Activated naive CD8-positive, alpha-beta T cell treated with anti-CD3 and anti-CD28 coated beads for 36 hours (primary cell): Measurements from ENCODE around the gene AVPR1A. TPM values are rescaled to one million over a fixed set of nuclear protein-coding genes. Genes with fewer than 3 reads are reported as not detected.

ENCODE experiments used
- DNase-seq: peaks from one replicate; pipeline ENCODE4 v3.0.0; 2021
- H3K27ac Mint-ChIP-seq: one replicate; pipeline ENCODE4 v1.8.0; 2022; ENCODE audit warnings: mild to moderate bottlenecking, moderate library complexity, mixed read lengths
- H3K27me3 Mint-ChIP-seq: one replicate; pipeline ENCODE4 v1.8.0; 2022; ENCODE audit warnings: mild to moderate bottlenecking, mixed read lengths
- H3K36me3 Mint-ChIP-seq: one replicate; pipeline ENCODE4 v1.8.0; 2021; ENCODE audit warnings: mild to moderate bottlenecking, mixed read lengths
- H3K4me1 Mint-ChIP-seq: one replicate; pipeline ENCODE4 v1.8.0; 2021; ENCODE audit warnings: mixed read lengths
- H3K4me3 Mint-ChIP-seq: one replicate; pipeline ENCODE4 v1.8.0; 2022; ENCODE audit warnings: mild to moderate bottlenecking, moderate library complexity, mixed read lengths
- H3K9me3 Mint-ChIP-seq: one replicate; pipeline ENCODE4 v1.8.0; 2022; ENCODE audit warnings: mixed read lengths
- total RNA-seq, 2 experiments: library from RNA; stranded (reverse); gene quantifications; one replicate each; pipeline ENCODE4 v1.2.3, GENCODE V29; 2021

The AVPR1A gene
- total RNA-seq, 2 experiments from 2014 or later, result not detected

DNA sequence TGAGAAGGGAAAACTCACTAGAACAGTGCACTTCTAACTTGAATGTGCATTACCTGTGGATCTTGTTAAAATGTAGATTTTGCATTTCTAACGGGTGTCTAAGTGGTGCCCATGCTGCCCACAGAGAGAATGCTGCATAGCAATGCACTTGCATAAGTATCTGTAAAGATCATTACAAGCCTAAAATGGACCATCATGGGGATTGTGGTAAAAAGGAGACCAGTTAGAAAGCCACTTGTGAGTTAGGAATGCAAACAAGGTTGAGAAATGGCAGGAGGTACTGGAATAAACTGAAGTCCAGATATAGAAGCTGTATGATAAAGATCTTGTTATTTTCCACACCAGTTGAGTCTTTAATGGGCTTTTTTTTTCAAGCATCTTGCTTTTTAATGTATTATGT lies 18.8 kb downstream of the AVPR1A start:
- Mint-ChIP-seq H3K4me3 (no peak overlapping the region), H3K4me1 (no peaks in the 10 kb centered on the region), H3K9me3 (no peaks in the 10 kb centered on the region), H3K27me3 (no peaks in the 10 kb centered on the region), H3K36me3 (no peaks in the 10 kb centered on the region), H3K27ac (no peak overlapping the region)
- no peak for DNase-seq

DNA sequence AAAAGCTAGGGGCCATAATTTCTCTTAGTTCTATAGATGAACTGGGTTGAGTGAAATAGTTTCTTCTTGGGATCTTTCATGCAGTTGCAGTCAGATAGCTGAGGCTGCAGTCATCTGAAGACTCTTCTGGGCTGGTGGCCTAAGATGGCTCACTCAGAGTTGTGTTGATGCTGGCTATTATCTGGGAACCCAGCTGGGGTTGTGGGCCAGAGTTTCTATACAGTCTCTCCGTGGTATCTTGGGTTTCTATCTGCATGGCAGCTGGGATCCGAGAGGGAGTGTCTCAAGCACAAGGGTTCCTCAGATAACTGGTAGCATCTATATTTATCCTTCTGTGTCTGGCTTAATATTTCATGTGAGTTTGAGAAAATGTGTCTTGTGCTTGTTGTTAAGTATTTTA lies 21.1 kb downstream of the AVPR1A start:
- Mint-ChIP-seq H3K4me1 (no peaks in the 10 kb centered on the region), H3K36me3 (no peaks in the 10 kb centered on the region), H3K27me3 (no peaks in the 10 kb centered on the region), H3K9me3 (no peaks in the 10 kb centered on the region), H3K4me3 (no peak overlapping the region), H3K27ac (no peak overlapping the region)
- DNase-seq, result no peak

DNA sequence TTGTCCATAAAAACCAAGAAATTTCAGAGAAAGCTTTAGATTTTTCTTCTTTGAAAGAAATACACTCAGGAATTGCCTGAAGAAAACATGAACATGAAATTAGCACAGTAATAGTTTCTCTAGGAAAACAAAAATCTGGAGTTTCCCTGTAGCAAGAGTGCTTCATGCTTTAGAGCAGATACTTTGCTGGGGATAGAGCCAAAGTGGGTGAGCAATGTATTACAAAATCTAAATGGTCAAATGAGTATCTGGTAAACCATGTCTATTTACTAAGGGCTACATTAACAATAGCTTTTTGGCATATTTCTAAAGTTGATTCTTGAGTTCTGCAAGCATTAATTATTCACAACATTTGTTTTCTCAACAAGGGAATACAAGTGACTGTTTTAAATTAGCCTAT lies 26.2 kb downstream of the AVPR1A start:
- Mint-ChIP-seq H3K4me3 (no peak overlapping the region), H3K4me1 (no peaks in the 10 kb centered on the region), H3K36me3 (no peaks in the 10 kb centered on the region), H3K9me3 (no peaks in the 10 kb centered on the region), H3K27ac (no peak overlapping the region), H3K27me3 (no peaks in the 10 kb centered on the region)
- no peak for DNase-seq

DNA sequence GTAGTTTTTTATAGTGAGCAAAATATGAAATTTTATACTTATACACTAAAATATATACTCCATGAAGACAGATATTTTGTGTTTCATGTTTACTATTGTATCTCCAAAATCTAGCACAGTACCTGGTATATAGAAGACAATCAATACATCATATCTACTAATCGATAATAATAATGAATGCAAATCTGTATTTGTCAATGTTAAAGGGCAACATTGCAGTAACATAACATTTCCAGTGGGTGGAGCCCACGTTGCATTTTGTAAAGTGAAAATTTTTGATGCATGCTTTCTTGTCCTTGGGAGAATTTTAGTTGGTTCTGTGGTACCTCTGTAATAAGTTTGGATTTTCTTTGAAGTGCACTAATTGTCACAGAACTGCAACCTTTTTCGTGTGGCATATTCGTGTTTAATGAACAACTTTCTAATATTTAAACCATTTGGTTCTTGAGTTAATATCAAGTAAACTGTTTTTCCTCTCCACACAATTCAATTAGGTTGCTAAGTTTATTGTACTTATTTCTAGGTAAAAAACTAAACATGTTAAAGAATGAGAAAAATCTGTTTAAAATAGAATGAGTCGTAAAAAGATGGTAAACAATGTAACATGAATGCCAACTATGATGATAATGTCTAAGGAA lies 47.4 kb downstream of the AVPR1A start:
- DNase-seq, result no peak
- no peaks in the 10 kb centered on the region for H3K4me1 Mint-ChIP-seq

GRCh38 chr12:63101920-63102319 lies 49.1 kb downstream of the AVPR1A start:
- peaks cover 7% of the 10 kb centered on the region for H3K27me3 Mint-ChIP-seq
- H3K9me3 Mint-ChIP-seq, result no peaks in the 10 kb centered on the region
- H3K27ac Mint-ChIP-seq, result no peak overlapping the region
- H3K36me3 Mint-ChIP-seq, result no peaks in the 10 kb centered on the region
- H3K4me1 Mint-ChIP-seq, result no peaks in the 10 kb centered on the region
- H3K4me3 Mint-ChIP-seq, result no peak overlapping the region
- no peak for DNase-seq

More for the DNA sequence above, 47.4 kb downstream of the AVPR1A start:
- no peaks in the 10 kb centered on the region for H3K9me3 Mint-ChIP-seq
- H3K36me3 Mint-ChIP-seq, result no peaks in the 10 kb centered on the region
- H3K4me3 Mint-ChIP-seq, result no peak overlapping the region
- no peak overlapping the region for H3K27ac Mint-ChIP-seq
- H3K27me3 Mint-ChIP-seq, result peaks cover 6% of the 10 kb centered on the region

GRCh38 chr12:63098851-63099250 lies 52.1 kb downstream of the AVPR1A start:
- H3K36me3 Mint-ChIP-seq, result no peaks in the 10 kb centered on the region

DNA sequence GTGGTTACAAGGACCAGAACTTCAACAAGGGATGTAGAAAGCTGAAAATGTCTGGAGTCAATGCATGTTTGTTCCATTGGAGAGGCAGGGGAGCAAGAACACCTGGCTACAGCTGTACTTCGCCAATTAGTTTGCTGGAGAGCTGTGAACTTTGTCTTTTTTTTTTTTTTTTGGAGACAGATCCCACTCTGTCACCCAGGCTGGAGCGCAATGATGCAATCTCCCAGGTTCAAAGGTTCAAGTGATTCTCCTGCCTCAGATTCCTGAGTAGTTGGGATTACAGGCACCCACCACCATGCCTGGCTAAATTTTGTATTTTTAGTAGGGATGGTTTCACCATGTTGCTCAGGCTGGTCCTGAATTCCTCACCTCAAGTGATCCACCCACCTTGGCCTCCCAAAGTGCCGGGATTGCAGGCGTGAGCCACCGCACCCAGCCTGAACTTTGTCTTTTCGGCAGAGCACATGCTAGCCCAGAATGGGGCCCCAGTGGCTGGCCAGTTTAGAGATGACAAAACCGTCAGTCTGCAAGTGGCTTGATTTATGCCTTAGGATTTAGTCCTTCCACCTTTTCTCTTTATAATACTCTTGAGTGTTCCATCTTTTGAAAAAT lies 55.5 kb downstream of the AVPR1A start:
- Mint-ChIP-seq H3K27ac (no peak overlapping the region), H3K9me3 (no peaks in the 10 kb centered on the region), H3K36me3 (no peaks in the 10 kb centered on the region), H3K27me3 (peaks cover 19% of the 10 kb centered on the region), H3K4me3 (no peak overlapping the region), H3K4me1 (no peaks in the 10 kb centered on the region)
- no peak for DNase-seq

More at GRCh38 chr12:63098851-63099250, 52.1 kb downstream of the AVPR1A start:
- peaks cover 11% of the 10 kb centered on the region for H3K27me3 Mint-ChIP-seq
- H3K4me1 Mint-ChIP-seq, result no peaks in the 10 kb centered on the region
- no peak overlapping the region for H3K27ac Mint-ChIP-seq
- DNase-seq, result no peak
- H3K4me3 Mint-ChIP-seq, result no peak overlapping the region
- no peaks in the 10 kb centered on the region for H3K9me3 Mint-ChIP-seq

GRCh38 chr12:63093711-63094110 lies 57.3 kb downstream of the AVPR1A start:
- peaks cover 29% of the 10 kb centered on the region for H3K27me3 Mint-ChIP-seq
- no peak for DNase-seq
- H3K4me3 Mint-ChIP-seq, result no peak overlapping the region
- H3K9me3 Mint-ChIP-seq, result no peaks in the 10 kb centered on the region
- H3K4me1 Mint-ChIP-seq, result no peaks in the 10 kb centered on the region
- no peak overlapping the region for H3K27ac Mint-ChIP-seq
- H3K36me3 Mint-ChIP-seq, result no peaks in the 10 kb centered on the region

DNA sequence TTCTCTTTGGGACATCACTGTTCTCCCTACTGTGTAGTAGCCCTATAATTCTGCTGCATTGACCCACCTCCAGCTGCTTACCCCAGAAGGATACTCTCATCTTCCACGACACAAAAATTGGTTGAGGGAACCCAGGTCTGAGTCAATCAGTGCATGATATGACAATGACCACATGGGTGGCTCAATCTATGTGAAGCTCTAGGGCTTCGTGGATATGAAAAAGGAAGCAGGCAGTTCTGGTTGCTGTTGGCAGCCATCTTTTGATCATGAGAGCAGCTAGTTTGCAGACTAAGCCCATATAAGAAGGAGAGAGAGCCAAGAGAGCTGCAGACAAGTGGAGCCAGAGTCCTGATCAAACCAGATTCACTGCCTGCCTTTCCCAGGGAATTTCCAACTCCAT lies 57.9 kb downstream of the AVPR1A start:
- H3K36me3 Mint-ChIP-seq, result no peaks in the 10 kb centered on the region
- no peaks in the 10 kb centered on the region for H3K4me1 Mint-ChIP-seq
- H3K27ac Mint-ChIP-seq, result no peak overlapping the region
- no peak overlapping the region for H3K4me3 Mint-ChIP-seq
- H3K27me3 Mint-ChIP-seq, result peaks cover 28% of the 10 kb centered on the region
- no peak for DNase-seq
- H3K9me3 Mint-ChIP-seq, result no peaks in the 10 kb centered on the region

Other genes with a start within 250 kb of the AVPR1A start
- under 1 TPM in 1 of 2 experiments, not detected in 1; 0.04 TPM for gene PPM1H, start 216.1 kb downstream of the AVPR1A start, total RNA-seq